ENCODE data around the gene SATB1. TPM values are rescaled to one million over a fixed set of nuclear protein-coding genes. Genes with fewer than 3 reads are reported as not detected.

The SATB1 gene
- total RNA-seq, 3 donors from 2014 or later (not counting 1 experiment from before 2014, with no cell fraction given) = 137 to 162 (median 151) TPM

DNA sequence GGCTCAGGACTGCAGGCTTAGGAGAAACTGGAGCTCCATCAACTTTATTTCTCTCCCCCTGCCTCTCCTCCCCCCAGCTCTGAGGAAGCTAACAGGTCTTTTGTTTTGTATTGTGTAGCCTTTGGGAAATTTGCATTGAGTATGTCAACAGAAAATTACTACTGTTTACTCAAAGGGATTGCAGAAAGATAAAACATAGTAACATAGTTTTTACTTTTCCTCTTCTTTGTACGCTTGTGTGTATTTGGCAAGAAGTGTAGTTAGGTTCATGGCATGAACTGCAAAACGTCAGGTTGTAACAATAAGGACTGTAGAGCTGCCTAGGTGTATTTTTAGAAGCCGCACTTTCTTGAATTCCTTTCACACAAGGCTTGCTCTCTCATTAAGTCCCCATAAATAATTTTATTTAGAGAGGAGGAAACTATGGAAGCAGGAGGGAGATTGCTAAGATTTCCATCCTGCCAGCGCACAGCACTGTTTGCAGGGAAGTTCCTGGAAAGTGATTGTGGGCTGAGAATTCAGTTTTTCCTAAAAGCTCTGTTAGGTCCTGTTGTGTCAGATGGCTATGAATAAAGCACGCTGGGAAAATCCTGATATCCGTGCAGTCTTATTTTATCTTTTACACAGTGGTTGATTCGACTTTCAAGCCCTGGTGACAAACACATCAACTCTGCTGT, 21.1 kb upstream of the SATB1 start:
- Mint-ChIP-seq H3K36me3 (peaks cover 18% of the 10 kb centered on the region), H3K4me3 (peak overlapping the region; percentile 97), H3K27ac (peak overlapping the region; percentile 88 to 97), H3K27me3 (ENCODE audit: low read depth in 2 of 2) (no peaks in the 10 kb centered on the region), H3K4me1 (peaks cover 49 to 54% of the 10 kb centered on the region in 2 donors), H3K9me3 (peaks cover 4 to 7% of the 10 kb centered on the region in 2 donors)
- Histone ChIP-seq H3K36me3 (ENCODE audit: control insufficient read depth, insufficient read depth, low read length) (peaks cover 3% of the 10 kb centered on the region), H3K4me3 (ENCODE audit: low read length) (peak overlapping the region; percentile 80), H3K4me1 (ENCODE audit: control insufficient read depth, insufficient read depth, low read length) (peaks cover 23% of the 10 kb centered on the region), H3K27ac (ENCODE audit: low read length) (peak overlapping the region; percentile 71), H3K9me3 (ENCODE audit: control insufficient read depth, insufficient read depth, low read length) (peaks cover 11% of the 10 kb centered on the region), H3K27me3 (ENCODE audit: control insufficient read depth, insufficient read depth, low read length) (no peaks in the 10 kb centered on the region)
- intact Hi-C loops (cut with micrococcal nuclease) = loop anchor here (5.0 kb wide), 3 partner anchors 34 to 296 kb away; no protein-coding TSS in a partner anchor
- WGBS (ENCODE audit: insufficient coverage) = 41% methylated on average over 5 of the region's 7 CpGs
- TF ChIP-seq, protein P1, sequence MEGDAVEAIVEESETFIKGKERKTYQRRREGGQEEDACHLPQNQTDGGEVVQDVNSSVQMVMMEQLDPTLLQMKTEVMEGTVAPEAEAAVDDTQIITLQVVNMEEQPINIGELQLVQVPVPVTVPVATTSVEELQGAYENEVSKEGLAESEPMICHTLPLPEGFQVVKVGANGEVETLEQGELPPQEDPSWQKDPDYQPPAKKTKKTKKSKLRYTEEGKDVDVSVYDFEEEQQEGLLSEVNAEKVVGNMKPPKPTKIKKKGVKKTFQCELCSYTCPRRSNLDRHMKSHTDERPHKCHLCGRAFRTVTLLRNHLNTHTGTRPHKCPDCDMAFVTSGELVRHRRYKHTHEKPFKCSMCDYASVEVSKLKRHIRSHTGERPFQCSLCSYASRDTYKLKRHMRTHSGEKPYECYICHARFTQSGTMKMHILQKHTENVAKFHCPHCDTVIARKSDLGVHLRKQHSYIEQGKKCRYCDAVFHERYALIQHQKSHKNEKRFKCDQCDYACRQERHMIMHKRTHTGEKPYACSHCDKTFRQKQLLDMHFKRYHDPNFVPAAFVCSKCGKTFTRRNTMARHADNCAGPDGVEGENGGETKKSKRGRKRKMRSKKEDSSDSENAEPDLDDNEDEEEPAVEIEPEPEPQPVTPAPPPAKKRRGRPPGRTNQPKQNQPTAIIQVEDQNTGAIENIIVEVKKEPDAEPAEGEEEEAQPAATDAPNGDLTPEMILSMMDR (IDR thresholded peaks at IDR 0.05) = no peak
- DNase-seq (no peak), ATAC-seq (no peak)

DNA sequence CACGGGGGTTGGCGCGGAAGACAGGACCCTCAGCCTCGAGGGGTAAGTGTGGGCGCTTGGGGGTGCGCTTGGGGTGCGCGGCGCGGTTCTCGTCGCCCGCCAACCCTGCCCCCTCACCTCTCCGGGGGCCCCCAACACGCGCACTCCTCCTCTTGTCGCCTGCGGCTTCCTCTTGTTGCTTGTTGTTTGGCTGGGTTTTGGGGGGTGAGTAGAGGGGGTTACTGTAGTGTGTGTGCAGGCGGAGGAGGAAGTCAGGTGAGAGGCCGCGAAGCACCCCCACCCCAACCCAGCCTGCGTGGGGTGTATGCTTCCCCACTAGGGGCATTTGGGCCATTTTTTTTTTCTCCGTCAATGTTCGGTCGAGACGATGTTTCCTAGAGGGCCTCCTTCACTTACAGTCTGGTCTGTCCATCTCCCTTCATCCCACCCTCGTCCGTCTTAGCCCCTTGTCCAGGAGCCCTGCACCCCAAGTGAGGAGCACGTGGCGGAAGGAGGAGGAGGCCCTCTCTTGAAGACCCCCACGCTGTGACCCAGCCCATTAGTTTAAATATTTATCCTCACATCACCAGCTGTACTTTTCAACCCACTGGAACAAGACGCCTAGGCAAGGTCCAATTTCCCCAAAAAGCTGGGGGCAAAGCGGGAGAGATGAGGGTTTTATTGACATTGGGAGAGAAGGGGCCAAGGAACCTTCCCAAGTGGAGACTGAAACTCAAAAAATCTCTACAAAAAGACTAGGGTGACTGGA, 20.4 kb upstream of the SATB1 start:
- TF ChIP-seq, protein P1 (IDR thresholded peaks at IDR 0.05) = peak; percentile 47
- Histone ChIP-seq H3K9me3 (ENCODE audit: control insufficient read depth, insufficient read depth, low read length) (peaks cover 11% of the 10 kb centered on the region), H3K36me3 (ENCODE audit: control insufficient read depth, insufficient read depth, low read length) (peaks cover 3% of the 10 kb centered on the region), H3K4me1 (ENCODE audit: control insufficient read depth, insufficient read depth, low read length) (peaks cover 23% of the 10 kb centered on the region), H3K27me3 (ENCODE audit: control insufficient read depth, insufficient read depth, low read length) (no peaks in the 10 kb centered on the region), H3K27ac (ENCODE audit: low read length) (peak overlapping the region; percentile 71), H3K4me3 (ENCODE audit: low read length) (peak overlapping the region; percentile 80)
- Mint-ChIP-seq H3K27me3 (ENCODE audit: low read depth in 2 of 2) (no peaks in the 10 kb centered on the region), H3K4me1 (peaks cover 51 to 61% of the 10 kb centered on the region in 2 donors), H3K27ac (peak overlapping the region; percentile 88 to 97), H3K4me3 (peak overlapping the region; percentile 97), H3K36me3 (peaks cover 18% of the 10 kb centered on the region), H3K9me3 (peaks cover 4 to 7% of the 10 kb centered on the region in 2 donors)
- 2% methylated on average over 26 of the region's 33 CpGs for WGBS (ENCODE audit: insufficient coverage)
- intact Hi-C loops (cut with micrococcal nuclease) = loop anchor here (2.0 to 5.0 kb wide), 4 partner anchors 33 to 297 kb away; no protein-coding TSS in a partner anchor
- DNase-seq (peak; percentile 64 to 91), ATAC-seq (peak; percentile 65 to 83 (median 67))

DNA sequence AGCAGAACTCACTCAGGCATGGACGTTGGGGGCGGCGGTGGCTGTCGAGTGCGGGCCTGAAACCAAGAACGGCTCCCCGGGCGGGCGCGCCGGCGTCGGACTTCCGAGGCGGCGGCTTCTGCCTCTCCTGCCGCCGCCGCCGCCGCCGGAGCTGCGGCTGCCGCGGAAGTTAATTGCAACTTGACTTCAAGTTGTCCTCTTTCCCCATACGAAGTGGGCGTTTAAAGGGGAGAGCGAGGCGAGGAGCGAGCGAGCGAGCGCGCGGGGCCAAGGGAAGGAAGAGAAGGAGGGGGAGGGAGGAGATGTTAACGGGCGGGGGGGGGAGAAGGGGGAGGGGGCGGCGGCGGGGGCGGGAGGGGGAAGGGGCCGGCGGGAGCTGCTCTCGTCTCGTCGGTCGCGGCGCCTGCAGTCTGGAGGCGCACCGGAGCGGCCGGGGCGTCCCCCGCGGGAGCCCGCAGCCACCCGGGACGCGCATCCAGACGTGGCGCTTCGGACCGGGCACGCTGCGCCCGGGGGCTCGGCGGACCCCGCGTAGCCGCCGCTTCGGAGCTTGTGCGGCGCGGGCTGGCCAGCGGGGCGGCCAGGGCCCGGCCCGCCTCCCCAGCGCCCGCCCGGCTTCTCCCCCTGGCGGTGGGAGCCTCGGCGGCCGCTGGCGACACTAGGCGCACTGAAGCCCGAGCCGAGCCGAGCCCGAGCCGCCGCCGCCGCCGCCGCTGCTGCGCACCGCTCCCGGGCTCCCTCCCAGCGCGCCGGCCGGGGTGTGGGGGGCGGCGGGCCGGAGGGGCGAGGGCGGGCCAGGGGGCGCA, 19.7 kb upstream of the SATB1 start:
- under 1% methylated on average over 97 of the region's 113 CpGs for WGBS (ENCODE audit: insufficient coverage)
- intact Hi-C loops (cut with micrococcal nuclease) = loop anchor here (2.0 to 5.0 kb wide), 4 partner anchors 32 to 298 kb away; no protein-coding TSS in a partner anchor
- Mint-ChIP-seq H3K36me3 (peaks cover 13% of the 10 kb centered on the region), H3K4me3 (peak overlapping the region; percentile 98), H3K4me1 (peaks cover 58 to 69% of the 10 kb centered on the region in 2 donors), H3K27me3 (ENCODE audit: low read depth in 2 of 2) (no peaks in the 10 kb centered on the region), H3K27ac (peak overlapping the region; percentile 88 to 97), H3K9me3 (peaks cover 4 to 5% of the 10 kb centered on the region in 2 donors)
- DNase-seq (peak; percentile 76 to 88), ATAC-seq (peak; percentile 78 to 88 (median 84))
- Histone ChIP-seq H3K9me3 (ENCODE audit: control insufficient read depth, insufficient read depth, low read length) (peaks cover 11% of the 10 kb centered on the region), H3K4me1 (ENCODE audit: control insufficient read depth, insufficient read depth, low read length) (peaks cover 23% of the 10 kb centered on the region), H3K36me3 (ENCODE audit: control insufficient read depth, insufficient read depth, low read length) (peaks cover 3% of the 10 kb centered on the region), H3K27ac (ENCODE audit: low read length) (peak overlapping the region; percentile 76), H3K4me3 (ENCODE audit: low read length) (peak overlapping the region; percentile 80), H3K27me3 (ENCODE audit: control insufficient read depth, insufficient read depth, low read length) (no peaks in the 10 kb centered on the region)
- TF ChIP-seq, protein P1 (IDR thresholded peaks at IDR 0.05) = no peak
